HEK293T (cell line): ENCODE measurements around the gene COP1.

Experiments used
- CTCF ChIA-PET: fragments of 350-600 bp; formaldehyde crosslinking; extraction: SDS; loops from one replicate; lab custom pipeline; 2021; ENCODE audit warnings: antibody characterized with exemption, inconsistent platforms; lab: Yijun Ruan, JAX
- POLR2A ChIA-PET: fragments of 350-600 bp; formaldehyde crosslinking; extraction: SDS; loops from one replicate; lab custom pipeline; 2020; ENCODE audit warnings: antibody characterized with exemption, inconsistent platforms; lab: Yijun Ruan, JAX
- DNase-seq: peaks from one replicate; pipeline ENCODE4 v3.0.0; 2012; ENCODE audit warnings: mixed read lengths; ENCODE audit errors: extremely low spot score
- ARNT ChIP-seq: fragments of 450-650 bp; IDR thresholded peaks from 2 replicates; pipeline ENCODE4 v1.6.1; 2017; ENCODE audit warnings: mild to moderate bottlenecking
- BHLHE40 ChIP-seq: fragments of 450-650 bp; IDR thresholded peaks from 2 replicates; pipeline ENCODE4 v1.6.1; 2016; ENCODE audit warnings: mild to moderate bottlenecking, moderate library complexity, borderline replicate concordance
- CTBP1 ChIP-seq: fragments of 450-650 bp; IDR thresholded peaks from 2 replicates; pipeline ENCODE4 v1.6.1; 2016; ENCODE audit warnings: borderline replicate concordance
- ELF4 ChIP-seq: fragments of 450-650 bp; IDR thresholded peaks from 2 replicates; pipeline ENCODE4 v1.6.1; 2017; ENCODE audit warnings: antibody characterized with exemption
- FOXA1 ChIP-seq: fragments of 450-650 bp; IDR thresholded peaks from 2 replicates; pipeline ENCODE4 v1.6.1; 2016; ENCODE audit warnings: mild to moderate bottlenecking
- FOXK2 ChIP-seq: fragments of 450-650 bp; IDR thresholded peaks from 2 replicates; pipeline ENCODE4 v1.6.1; 2016; ENCODE audit warnings: mild to moderate bottlenecking
- FOXM1 ChIP-seq: fragments of 450-650 bp; IDR thresholded peaks from 2 replicates; pipeline ENCODE4 v1.6.1; 2017; ENCODE audit warnings: mild to moderate bottlenecking, borderline replicate concordance
- HDGF ChIP-seq: fragments of 450-650 bp; IDR thresholded peaks from 2 replicates; pipeline ENCODE4 v1.6.1; 2017; ENCODE audit warnings: antibody characterized with exemption, borderline replicate concordance
- L3MBTL2 ChIP-seq: fragments of 450-650 bp; conservative IDR thresholded peaks from 2 replicates; pipeline ENCODE4 v1.6.1; 2016; ENCODE audit warnings: mild to moderate bottlenecking
- LEF1 ChIP-seq: fragments of 450-650 bp; IDR thresholded peaks from 2 replicates; pipeline ENCODE4 v1.6.1; 2017; ENCODE audit warnings: mild to moderate bottlenecking, borderline replicate concordance
- NFRKB ChIP-seq: fragments of 450-650 bp; IDR thresholded peaks from 2 replicates; pipeline ENCODE4 v1.6.1; 2016; ENCODE audit warnings: mild to moderate bottlenecking, moderate library complexity
- SP1 ChIP-seq: fragments of 450-650 bp; IDR thresholded peaks from 2 replicates; pipeline ENCODE4 v1.6.1; 2017
- SUZ12 ChIP-seq: fragments of 450-650 bp; IDR thresholded peaks from 2 replicates; pipeline ENCODE4 v1.6.1; 2016; ENCODE audit warnings: mild to moderate bottlenecking
- TARDBP ChIP-seq: fragments of 450-650 bp; IDR thresholded peaks from 2 replicates; pipeline ENCODE4 v1.6.1; 2016
- ZNF384 ChIP-seq: fragments of 450-650 bp; IDR thresholded peaks from 2 replicates; pipeline ENCODE4 v1.6.1; 2016
- TF ChIP-seq, protein P1 (sequence below): fragments of 450-650 bp; IDR thresholded peaks from 2 replicates; pipeline ENCODE4 v1.6.1; 2016

COP1 gene

DNA sequence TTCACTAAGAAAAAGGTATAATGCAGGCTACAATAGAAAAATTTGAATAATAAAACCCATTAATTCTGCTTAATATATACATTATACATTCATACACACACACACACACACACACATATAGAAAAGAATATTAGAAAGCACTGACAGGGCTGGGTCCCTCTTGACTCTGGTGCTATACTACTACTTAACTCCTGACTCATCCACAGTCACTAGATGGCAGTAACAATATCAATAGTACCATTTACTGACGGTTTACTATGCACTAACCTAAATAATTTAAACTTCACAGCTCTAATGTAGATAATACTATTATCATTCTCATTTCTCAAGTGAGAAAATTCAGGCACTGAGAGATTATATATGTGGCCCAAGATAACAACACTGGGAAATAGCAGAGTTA lies 87.5 kb downstream of the COP1 start:
- peak; percentile 15 for DNase-seq
- no peak for TF ChIP-seq ZNF384
- TF ChIP-seq HDGF = no peak
- no peak for TF ChIP-seq FOXA1
- TF ChIP-seq FOXM1 = no peak
- TF ChIP-seq ARNT = no peak
- no peak for TF ChIP-seq NFRKB
- no peak for TF ChIP-seq CTBP1
- no peak for TF ChIP-seq SUZ12
- TF ChIP-seq LEF1 = no peak
- TF ChIP-seq FOXK2 = no peak
- ChIA-PET POLR2A (no interaction called here), CTCF (no interaction called here)

DNA sequence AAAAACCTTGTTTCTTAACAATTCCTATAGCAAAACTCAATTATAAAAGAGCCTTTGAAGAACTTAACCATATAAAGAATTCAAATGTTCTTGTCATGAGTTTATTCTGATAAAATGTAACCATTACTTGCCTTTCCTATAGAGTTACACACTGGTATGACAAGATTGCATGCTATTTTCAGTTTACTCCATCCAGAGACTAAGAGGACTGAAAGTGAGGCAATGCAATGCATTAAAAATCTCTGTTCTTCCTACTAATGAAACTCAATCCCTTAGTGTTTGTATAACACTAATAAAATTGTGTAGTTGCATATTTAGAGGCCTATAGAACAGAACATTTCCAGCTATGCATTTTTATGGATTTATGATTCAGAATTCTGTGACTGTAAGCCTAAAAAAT lies 88.1 kb downstream of the COP1 start:
- no peak for TF ChIP-seq BHLHE40
- TF ChIP-seq ELF4 = no peak
- TF ChIP-seq HDGF = no peak
- TF ChIP-seq FOXM1 = no peak
- no peak for TF ChIP-seq CTBP1
- TF ChIP-seq ZNF384 = no peak
- no peak for TF ChIP-seq SUZ12
- TF ChIP-seq L3MBTL2 = no peak
- no peak for TF ChIP-seq FOXA1
- TF ChIP-seq NFRKB = no peak
- TF ChIP-seq TARDBP = no peak
- TF ChIP-seq FOXK2 = no peak
- no peak for TF ChIP-seq SP1
- no peak for TF ChIP-seq LEF1
- TF ChIP-seq ARNT = no peak
- TF ChIP-seq, protein P1, sequence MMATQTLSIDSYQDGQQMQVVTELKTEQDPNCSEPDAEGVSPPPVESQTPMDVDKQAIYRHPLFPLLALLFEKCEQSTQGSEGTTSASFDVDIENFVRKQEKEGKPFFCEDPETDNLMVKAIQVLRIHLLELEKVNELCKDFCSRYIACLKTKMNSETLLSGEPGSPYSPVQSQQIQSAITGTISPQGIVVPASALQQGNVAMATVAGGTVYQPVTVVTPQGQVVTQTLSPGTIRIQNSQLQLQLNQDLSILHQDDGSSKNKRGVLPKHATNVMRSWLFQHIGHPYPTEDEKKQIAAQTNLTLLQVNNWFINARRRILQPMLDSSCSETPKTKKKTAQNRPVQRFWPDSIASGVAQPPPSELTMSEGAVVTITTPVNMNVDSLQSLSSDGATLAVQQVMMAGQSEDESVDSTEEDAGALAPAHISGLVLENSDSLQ = no peak
- CTCF ChIA-PET = no interaction called here
- no peak for DNase-seq

DNA sequence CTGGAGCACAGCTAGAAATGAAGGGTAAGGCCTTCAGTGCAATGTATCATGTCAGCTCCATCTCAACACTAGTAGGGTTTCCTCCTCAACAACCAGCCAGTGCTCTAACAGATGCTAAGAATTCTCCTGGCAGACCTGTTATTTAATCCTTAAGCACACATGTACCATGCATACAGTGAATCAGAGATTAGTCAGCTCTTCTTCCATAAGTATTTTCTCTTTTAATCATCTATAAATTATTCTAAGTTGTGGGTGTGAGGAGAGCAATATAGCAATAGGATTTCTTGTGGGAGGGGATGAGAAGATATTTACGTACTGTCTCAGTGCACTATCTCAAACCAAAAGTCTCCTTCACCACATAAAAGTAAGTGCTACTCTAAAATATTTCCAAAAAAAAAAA lies 95.3 kb downstream of the COP1 start:
- CTCF ChIA-PET = no interaction called here
- POLR2A ChIA-PET = no interaction called here
- TF ChIP-seq ELF4 (no peak), CTBP1 (no peak), FOXM1 (no peak), SP1 (no peak), ARNT (no peak), ZNF384 (no peak), FOXK2 (no peak), SUZ12 (no peak), L3MBTL2 (no peak), BHLHE40 (no peak), NFRKB (no peak), HDGF (no peak), TARDBP (no peak), FOXA1 (no peak), LEF1 (no peak)
- TF ChIP-seq, protein P1 = no peak
- DNase-seq = no peak

More for the DNA sequence above, 88.1 kb downstream of the COP1 start:
- POLR2A ChIA-PET = no interaction called here

DNA sequence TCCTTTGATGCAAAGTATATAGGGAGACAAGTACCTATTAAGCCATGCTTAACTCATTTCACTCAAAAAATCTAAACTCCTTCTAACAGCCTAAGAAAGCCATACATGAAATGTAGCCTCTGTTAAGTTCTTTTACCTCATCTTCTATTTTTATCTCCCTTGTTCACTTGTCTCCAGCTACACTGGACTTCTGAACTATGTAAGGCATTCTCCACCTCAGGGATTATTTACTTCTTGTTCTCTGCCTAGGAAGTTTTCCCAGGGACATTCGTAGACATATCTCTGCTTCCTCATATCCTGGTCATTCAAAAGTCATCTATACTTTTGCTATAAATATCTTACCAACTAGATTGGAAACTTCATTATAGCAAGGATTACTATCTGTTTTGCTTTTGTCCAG lies 96.9 kb downstream of the COP1 start:
- no peak for DNase-seq
- ChIA-PET CTCF (no interaction called here), POLR2A (no interaction called here)
- TF ChIP-seq TARDBP = no peak
- TF ChIP-seq SP1 = no peak
- no peak for TF ChIP-seq SUZ12
- TF ChIP-seq ZNF384 = no peak
- TF ChIP-seq FOXA1 = no peak
- no peak for TF ChIP-seq ELF4
- TF ChIP-seq ARNT = no peak
- no peak for TF ChIP-seq CTBP1
- TF ChIP-seq LEF1 = no peak
- no peak for TF ChIP-seq BHLHE40
- no peak for TF ChIP-seq HDGF
- TF ChIP-seq NFRKB = no peak
- no peak for TF ChIP-seq L3MBTL2
- TF ChIP-seq FOXM1 = no peak
- TF ChIP-seq, protein P1 = no peak

DNA sequence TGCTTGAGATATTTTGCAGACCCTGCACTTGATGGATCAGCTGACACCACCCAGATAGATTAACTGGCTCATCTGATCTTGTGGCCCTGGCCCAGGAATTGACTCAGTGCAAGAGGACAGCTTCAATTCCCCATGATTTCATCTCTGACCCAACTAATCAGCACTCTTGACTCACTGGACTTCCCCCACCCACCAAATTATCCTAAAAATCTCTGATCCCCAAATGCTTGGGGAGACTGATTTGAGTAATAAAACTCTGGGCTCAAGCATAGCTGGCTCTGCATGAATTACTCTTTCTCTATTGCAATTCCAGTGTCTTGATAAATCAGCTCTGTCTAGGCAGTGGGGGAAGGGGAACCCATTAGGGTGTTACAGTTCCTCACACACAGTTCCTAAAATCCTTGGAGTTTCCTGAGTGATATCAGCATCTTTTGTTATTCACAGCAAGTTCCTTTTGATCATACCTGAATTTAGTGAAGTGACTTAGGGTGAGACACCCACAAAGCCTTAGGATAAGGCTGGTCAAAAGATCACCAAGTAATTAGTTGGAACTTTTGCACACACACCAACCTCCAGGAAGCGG lies 104.2 kb downstream of the COP1 start:
- POLR2A ChIA-PET = no interaction called here
- no peak for DNase-seq
- no peak for TF ChIP-seq TARDBP
- TF ChIP-seq FOXM1 = no peak
- TF ChIP-seq FOXA1 = no peak
- TF ChIP-seq NFRKB = no peak
- TF ChIP-seq SP1 = no peak
- no peak for TF ChIP-seq HDGF
- TF ChIP-seq, protein P1 = no peak
- TF ChIP-seq ARNT = no peak
- TF ChIP-seq L3MBTL2 = no peak
- no peak for TF ChIP-seq SUZ12
- no peak for TF ChIP-seq FOXK2
- TF ChIP-seq BHLHE40 = no peak
- no peak for TF ChIP-seq CTBP1
- no peak for TF ChIP-seq ZNF384
- no peak for TF ChIP-seq LEF1
- no peak for TF ChIP-seq ELF4
- CTCF ChIA-PET = no interaction called here
